GM19372 (cell line): Measurements from ENCODE around the gene PLA2G3.
A peak's percentile ranks its signal among the peaks of the same experiment; 100 is the strongest.
"Not testable (repeated sequence)": the region's sequence is repeated elsewhere in the genome, so short reads cannot be mapped to it uniquely, and the experiment has no call there.

ENCODE experiments used
- ATAC-seq: cut with Tn5 transposase; IDR thresholded peaks from one replicate; pipeline ENCODE4 v1.9.1; 2021; ENCODE audit warnings: mild to moderate bottlenecking, low read depth, moderate library complexity; ENCODE audit not compliant: unreplicated experiment

The PLA2G3 gene

GRCh38 chr22:31139866-31140716, at the start of gene PLA2G3:
TSS of gene PLA2G3 (minus strand) at chr22:31140508. CDS start at chr22:31140354, 154 bp downstream.
- ATAC-seq, result no peak

GRCh38 chr22:31187627-31188026, 47.3 kb upstream of the PLA2G3 start:
- no peak for ATAC-seq

DNA sequence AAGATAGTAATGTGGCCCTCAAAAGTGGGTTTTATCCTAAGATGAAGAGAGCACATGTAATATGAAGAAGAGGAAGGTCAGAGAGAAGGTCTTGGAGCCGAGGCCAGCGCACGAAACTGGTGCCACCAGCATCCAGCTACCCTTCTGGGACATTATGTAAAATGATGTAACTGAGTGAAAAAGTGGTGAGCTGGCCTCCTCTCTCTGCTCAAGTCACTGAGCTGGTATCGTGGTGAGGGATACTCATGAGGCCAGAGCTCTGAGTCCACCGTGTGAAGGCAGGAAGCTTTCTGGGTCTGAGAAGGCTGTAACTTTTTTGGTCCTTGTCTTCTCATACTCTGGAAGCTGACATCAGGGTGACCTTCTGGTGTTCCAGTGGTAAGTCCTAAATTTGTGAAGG, 44.7 kb upstream of the PLA2G3 start:
- no peak for ATAC-seq

- ATAC-seq, result no peak
Observed at GRCh38 chr22:31184015-31184414, 43.7 kb upstream of the PLA2G3 start.

GRCh38 chr22:31179345-31179744, 39.0 kb upstream of the PLA2G3 start:
- no peak for ATAC-seq

- no peak for ATAC-seq
Observed at GRCh38 chr22:31178859-31179258, 38.6 kb upstream of the PLA2G3 start.

DNA sequence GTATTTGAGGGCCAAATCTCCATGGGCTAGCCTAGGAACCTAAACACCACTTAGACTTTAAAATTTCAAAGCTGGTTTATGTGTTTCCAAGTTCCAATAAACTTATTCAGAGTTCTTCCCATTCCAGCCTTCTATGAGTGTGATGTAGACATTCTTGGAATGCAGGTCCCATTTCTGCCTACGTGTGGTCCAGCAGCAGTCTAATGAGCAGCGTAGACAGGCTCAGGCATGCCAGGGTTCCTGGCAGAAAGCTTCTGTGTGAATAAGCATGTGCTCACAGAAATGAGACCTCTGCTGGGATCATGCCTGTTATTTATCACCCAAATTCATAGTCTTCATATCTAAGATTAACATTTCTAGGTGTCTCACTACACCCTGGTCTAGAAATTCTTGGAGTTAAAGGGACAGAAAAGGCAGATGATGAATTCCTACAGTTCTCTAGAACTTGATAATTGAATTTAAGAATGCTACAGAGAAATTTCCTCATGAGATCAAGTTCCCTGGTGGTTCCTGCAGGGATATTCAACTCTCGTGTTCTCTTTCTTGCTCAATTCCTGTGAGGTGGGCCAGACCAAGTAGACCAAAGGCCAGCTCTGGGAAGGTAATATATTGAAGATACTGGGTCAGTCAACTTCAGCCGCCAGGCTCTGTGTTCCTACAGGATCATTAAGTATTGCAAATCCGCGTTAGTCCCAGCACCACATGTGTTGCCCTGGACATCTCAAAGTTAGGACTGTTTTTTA, 37.3 kb upstream of the PLA2G3 start:
- ATAC-seq, result no peak

GRCh38 chr22:31176923-31177322, 36.6 kb upstream of the PLA2G3 start:
- no peak for ATAC-seq

GRCh38 chr22:31173386-31174145, 33.3 kb upstream of the PLA2G3 start:
- ATAC-seq, result no peak

DNA sequence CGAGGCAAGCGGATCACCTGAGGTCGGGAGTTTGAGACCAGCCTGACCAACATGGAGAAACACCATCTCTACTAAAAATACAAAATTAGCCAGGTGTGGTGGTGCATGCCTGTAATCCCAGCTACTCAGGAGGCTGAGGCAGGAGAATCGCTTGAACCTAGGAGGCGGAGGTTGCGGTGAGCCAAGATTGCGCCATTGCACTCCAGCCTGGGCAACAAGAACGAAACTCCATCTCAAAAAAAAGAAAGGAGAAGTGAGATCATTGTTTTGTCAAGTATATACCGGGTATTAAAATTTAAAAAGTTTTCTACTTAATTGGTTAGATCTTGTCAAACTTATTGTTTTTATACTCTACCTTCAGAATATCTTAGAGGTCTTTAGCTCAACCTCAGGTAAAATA, 31.4 kb upstream of the PLA2G3 start:
- ATAC-seq, result not testable (repeated sequence)

GRCh38 chr22:31170971-31171370, 30.7 kb upstream of the PLA2G3 start:
- no peak for ATAC-seq

DNA sequence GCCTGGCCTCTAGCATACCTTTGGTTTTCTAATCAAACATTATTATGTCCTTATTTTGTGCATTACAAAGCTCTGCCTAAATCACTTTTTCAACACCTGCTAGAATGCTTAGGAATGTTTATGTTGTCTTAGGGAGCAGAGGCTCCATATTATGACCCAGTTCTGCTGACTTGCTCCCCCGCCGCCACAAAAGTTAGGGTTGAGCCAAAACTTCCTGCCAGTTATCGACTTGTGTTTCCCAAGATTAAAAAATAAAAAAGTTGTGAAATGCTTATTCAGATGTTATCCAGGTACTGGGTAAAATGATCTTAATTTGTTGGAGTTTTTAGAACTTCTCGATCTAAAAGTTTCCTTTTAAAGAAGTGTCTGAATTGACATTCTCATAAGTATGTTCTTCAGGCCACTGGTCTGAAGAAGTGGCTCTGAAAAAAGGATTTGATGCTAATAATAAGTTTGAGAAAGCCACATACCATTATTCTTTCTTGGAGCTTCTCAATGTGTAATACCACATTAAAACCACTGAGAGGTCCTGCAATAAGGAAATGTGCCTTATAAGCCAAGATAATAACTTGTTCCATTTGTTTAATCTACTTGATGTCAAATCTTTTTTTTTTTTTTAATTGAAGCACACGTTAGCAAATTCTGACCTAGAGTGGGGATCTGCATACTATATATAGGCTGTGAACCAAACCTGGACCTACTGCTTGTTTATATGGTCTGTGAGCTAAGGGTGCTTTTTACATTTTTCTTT, 21.9 kb upstream of the PLA2G3 start:
- no peak for ATAC-seq

GRCh38 chr22:31161386-31161785, 21.1 kb upstream of the PLA2G3 start:
- no peak for ATAC-seq

DNA sequence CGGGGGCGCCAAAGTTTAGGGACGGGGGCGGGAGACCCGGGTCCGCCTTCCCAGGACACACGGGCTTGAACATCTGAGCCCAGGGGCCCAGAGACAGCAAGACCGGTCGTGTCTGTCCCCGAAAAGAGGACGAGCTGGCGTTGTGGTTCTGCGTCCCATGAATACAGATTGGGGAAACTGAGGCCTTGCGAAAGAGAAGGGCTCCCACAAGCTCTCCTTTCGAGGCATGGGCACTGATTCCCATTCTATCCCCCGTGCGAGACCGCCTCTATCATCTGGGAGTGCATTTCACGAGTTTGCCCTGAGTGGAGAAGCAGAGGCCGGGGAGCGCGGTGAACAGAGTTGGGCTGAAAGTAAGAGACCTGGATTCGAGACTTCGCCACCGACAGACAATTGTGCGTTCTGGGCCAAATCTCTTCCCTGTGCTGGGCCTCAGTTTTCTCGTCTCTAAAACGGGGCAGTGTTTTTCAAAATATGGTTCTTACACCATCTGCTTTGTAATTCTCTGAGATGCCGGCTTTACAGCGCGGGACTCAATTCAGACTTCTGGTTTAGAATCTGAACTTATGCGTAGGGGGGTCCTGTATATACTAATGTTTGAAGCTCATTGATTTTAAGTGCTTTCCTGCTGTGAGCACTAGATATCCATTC, 20.1 kb upstream of the PLA2G3 start:
- peak; percentile 23 for ATAC-seq

DNA sequence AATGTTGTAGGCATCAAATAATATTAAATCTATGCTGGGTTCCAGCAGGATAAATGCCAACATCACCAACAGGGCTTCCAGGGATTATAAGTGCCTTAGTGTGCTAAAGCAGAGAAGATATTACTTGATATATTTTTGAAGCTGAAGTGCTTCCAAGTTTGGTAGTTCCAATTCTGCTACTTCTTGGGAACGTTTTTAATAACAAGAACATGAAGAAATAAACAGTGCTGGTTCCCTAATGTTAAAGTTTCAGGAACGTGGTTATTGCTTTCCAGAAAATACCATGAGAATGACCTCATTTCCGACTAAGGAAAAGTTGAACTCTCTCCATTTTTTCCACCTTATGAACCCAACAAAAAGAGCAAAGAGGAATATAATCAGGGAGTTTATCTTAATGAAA, 15.1 kb upstream of the PLA2G3 start:
- no peak for ATAC-seq

DNA sequence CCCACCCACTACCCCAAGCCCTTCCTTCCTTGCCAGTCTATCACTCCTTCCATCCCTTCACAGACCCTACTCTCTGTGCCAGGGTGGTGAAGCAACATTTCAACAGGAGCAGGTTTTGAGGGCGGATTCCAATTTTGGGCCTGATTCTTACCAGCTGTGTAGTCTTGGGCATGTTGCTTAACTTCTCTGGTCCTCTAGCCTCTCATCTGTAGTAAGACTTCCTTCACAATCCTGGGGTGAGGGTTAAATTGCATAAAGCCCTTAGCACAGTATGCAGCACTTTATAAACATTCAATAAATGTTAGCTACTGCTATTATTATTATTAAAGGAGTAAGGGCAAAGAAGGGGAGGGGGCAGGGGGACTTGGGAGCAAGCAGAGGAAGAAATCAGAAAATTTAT, 14.7 kb upstream of the PLA2G3 start:
- ATAC-seq, result no peak

DNA sequence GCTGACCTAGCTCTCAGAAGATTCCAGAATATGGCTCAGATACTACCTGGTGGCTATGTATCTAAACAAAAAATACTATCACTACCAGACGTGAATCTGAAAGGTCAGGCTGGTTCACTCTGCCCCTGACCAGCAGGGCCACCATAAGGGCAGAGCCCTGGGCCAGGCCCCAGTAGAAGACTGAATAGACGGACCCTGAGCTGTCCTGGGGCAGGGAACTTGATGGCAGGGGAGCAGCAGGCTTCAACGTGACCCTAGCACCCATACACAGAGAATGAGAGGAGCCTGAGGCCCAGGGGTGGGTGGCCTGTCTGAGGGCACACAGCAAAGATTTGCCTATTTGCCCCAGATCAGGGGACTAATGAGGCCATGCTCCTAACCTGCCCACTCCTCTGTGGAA, 13.0 kb upstream of the PLA2G3 start:
- ATAC-seq, result no peak

DNA sequence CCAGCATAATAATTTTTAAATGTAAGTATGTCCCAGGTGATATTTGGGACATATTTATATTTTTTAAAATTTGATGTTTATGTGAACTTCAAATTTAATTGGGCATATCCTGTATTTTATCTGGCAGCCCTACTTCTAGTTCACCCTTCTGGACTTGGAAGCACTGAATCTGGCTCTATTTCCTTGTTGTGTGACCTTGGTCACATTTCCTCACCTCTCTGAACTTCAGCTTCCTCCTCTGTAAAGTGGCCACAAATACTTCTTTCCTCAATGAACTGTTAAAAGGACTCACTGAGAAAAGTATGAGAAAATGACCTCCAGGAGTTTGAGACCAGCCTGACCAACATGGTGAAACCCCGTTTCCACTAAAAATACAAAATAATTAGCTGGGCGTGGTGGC, 11.6 kb upstream of the PLA2G3 start:
- ATAC-seq, result no peak

- ATAC-seq, result no peak
Observed at GRCh38 chr22:31150615-31151014, 10.3 kb upstream of the PLA2G3 start.
